IPS-18a (cell line): ENCODE measurements around the gene FBXL3.
"Not testable (repeated sequence)": the region's sequence is repeated elsewhere in the genome, so short reads cannot be mapped to it uniquely, and the experiment has no call there.

ENCODE experiments used
- H3K27ac ChIP-seq: one replicate; pipeline ENCODE4 v1.5.1; 2013; ENCODE audit warnings: low read length
- H3K27me3 ChIP-seq: one replicate; pipeline ENCODE4 v1.6.1; 2013; ENCODE audit warnings: mild to moderate bottlenecking, low read length; ENCODE audit not compliant: control insufficient read depth, insufficient read depth
- H3K36me3 ChIP-seq: one replicate; pipeline ENCODE4 v1.6.1; 2013; ENCODE audit warnings: low read depth, low read length; ENCODE audit not compliant: control insufficient read depth
- H3K4me1 ChIP-seq: one replicate; pipeline ENCODE4 v1.6.1; 2013; ENCODE audit warnings: low read depth, low read length; ENCODE audit not compliant: control insufficient read depth
- H3K4me3 ChIP-seq: one replicate; pipeline ENCODE4 v1.5.1; 2013; ENCODE audit warnings: low read length
- H3K9ac ChIP-seq: one replicate; pipeline ENCODE4 v1.6.1; 2013; ENCODE audit warnings: mild to moderate bottlenecking, low read length, moderate library complexity
- H3K9me3 ChIP-seq: one replicate; pipeline ENCODE4 v1.6.1; 2013; ENCODE audit warnings: low read depth, low read length; ENCODE audit not compliant: control insufficient read depth

Gene FBXL3

GRCh38 chr13:76976490-76976889 lies 50.5 kb downstream of the FBXL3 start:
- H3K27me3 ChIP-seq: no peaks in the 10 kb centered on the region
- H3K9me3 ChIP-seq: no peaks in the 10 kb centered on the region
- H3K36me3 ChIP-seq: no peaks in the 10 kb centered on the region
- H3K9ac ChIP-seq: no peak overlapping the region
- no peak overlapping the region for H3K4me3 ChIP-seq
- H3K27ac ChIP-seq: no peak overlapping the region
- H3K4me1 ChIP-seq: no peaks in the 10 kb centered on the region

DNA sequence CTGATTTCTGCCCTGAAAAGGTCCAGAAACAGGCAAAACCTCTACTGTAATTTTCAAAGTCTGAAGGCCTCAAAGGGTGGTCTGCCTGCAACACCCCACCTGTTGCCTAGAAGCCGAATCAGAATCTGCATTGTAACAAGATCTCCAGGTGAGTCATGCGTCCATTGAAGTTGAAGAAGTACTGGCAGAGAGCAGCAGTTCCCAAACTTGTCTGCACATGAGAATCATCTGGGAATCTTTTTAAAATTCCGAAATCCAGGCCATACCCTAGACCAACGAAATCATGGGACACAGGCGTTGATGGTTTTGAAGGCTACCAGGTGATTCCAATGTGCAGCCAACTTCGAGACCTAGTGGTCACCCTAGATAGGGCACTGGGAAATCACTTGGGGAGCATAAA lies 51.1 kb downstream of the FBXL3 start:
- Histone ChIP-seq H3K27ac (no peak overlapping the region), H3K9me3 (no peaks in the 10 kb centered on the region), H3K4me3 (no peak overlapping the region), H3K27me3 (no peaks in the 10 kb centered on the region), H3K36me3 (no peaks in the 10 kb centered on the region), H3K9ac (no peak overlapping the region), H3K4me1 (no peaks in the 10 kb centered on the region)

DNA sequence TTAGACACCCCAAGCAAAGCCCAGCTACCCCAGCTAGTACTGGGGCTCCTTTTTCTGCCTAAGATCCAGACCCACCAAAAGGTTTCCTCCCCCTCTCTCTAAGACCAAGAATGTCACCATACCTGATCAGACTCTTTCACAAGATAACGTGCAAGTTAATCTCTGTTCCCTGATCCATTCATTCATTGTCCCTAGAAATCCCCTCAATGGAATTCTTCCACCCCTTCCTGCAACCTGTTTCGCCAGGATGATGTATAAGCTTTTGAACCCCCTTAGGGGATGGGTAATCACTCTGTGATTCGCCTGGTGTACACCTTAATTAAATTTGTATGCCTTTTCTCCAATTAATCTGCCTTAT lies 52.4 kb downstream of the FBXL3 start:
- no peak overlapping the region for H3K27ac ChIP-seq
- H3K4me1 ChIP-seq: no peaks in the 10 kb centered on the region
- H3K4me3 ChIP-seq: no peak overlapping the region
- no peaks in the 10 kb centered on the region for H3K9me3 ChIP-seq
- H3K36me3 ChIP-seq: no peaks in the 10 kb centered on the region
- H3K27me3 ChIP-seq: no peaks in the 10 kb centered on the region
- H3K9ac ChIP-seq: no peak overlapping the region

DNA sequence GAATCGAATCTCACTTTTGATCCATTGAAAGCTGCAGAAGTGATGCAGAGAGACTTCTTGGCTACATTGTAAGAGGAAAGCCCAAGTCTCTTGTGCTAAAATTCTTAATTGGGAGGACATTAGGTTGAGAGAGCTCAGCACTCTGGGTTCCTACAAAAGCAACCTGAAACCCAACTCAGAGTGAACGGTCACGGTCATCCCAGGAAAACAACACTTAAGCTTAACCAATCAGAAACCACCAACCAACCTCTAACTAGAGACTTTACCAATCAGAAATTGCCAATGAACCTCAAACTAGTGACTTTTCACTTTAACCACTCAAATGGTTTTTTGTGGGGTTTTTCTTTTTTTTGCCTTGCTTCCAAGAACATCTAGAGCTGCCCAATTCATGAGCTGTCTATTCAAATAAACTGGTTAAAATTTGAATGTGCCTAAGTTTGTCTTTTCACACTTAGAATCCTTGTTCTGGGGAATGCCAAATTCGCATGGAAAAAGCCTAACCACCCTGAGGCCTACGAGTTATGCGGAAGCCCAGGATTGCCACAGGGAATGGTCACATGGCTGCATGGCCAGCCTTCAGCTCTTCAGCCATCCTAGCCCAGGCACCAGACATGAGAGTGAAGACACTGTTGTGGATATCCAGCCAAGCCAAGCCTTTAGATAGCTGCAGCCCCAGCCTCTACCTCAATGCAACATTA lies 52.9 kb downstream of the FBXL3 start:
- Histone ChIP-seq H3K4me3 (no peak overlapping the region), H3K9ac (no peak overlapping the region), H3K9me3 (no peaks in the 10 kb centered on the region), H3K27me3 (no peaks in the 10 kb centered on the region), H3K36me3 (no peaks in the 10 kb centered on the region), H3K27ac (no peak overlapping the region), H3K4me1 (no peaks in the 10 kb centered on the region)

GRCh38 chr13:76971851-76972829 lies 54.8 kb downstream of the FBXL3 start:
- no peak overlapping the region for H3K27ac ChIP-seq
- no peak overlapping the region for H3K4me3 ChIP-seq
- H3K9me3 ChIP-seq: no peaks in the 10 kb centered on the region
- no peaks in the 10 kb centered on the region for H3K27me3 ChIP-seq
- no peak overlapping the region for H3K9ac ChIP-seq
- no peaks in the 10 kb centered on the region for H3K36me3 ChIP-seq
- no peaks in the 10 kb centered on the region for H3K4me1 ChIP-seq

DNA sequence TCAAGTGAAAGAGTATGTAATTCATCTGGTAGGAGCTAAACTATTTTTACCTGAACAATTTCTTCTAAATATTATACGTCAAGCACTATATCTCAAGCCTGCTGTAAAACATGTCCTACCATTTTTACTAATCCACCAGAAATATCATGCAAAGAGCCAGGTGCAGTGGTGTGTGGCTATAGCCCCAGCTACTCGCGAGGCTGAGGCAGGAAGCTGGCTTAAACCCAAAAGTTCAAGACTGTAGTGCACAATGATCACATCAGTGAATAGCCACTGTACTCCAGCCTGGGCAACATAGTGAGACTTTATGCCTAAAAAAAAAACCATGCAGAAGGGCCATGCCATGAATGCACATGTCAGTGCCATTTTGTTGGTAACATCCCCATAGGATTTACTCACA lies 55.7 kb downstream of the FBXL3 start:
- Histone ChIP-seq H3K27me3 (no peaks in the 10 kb centered on the region), H3K27ac (no peak overlapping the region), H3K36me3 (no peaks in the 10 kb centered on the region), H3K4me3 (no peak overlapping the region), H3K9ac (no peak overlapping the region), H3K9me3 (no peaks in the 10 kb centered on the region), H3K4me1 (no peaks in the 10 kb centered on the region)

DNA sequence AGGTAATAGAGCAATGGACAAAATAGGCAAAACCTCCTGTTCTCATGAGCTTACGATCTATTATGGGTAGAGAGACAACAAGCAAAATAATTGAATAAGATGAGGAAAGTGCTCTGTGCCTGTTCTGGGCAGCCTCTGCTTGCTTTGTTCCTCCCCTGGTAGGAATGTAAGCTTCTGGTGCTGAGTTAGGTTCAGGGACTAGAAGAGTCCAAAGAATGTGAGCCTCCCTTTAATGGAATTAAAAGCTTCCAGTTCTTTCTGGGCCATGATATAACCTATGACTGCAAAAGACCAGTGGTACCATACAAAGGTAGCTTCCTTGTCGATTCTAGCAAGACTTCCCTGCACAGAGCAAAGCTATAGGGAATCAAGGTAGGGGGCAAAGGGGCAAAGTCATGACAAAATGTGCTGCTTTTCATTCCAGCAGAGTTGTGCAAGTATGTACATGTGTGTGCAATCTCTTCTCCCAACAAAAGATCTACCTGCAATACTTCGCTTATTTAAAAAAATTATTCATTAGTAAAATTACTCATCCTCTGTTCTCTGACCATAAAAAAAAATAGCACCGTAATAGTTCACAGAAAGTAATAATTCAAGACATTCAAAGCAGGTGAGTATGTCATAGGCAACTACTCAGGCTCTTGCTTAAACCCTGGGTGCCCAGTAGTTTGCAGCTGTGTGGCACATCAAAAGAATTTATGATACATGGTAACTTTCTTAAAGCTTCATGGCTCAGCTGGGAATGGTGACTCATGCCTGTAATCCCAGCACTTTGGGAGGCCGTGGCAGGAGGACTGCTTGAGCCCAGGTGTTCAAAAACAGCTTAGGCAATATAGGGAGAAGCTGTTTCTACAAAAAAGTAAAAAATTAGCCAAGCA lies 57.2 kb downstream of the FBXL3 start:
- Histone ChIP-seq H3K27me3 (no peaks in the 10 kb centered on the region), H3K36me3 (no peaks in the 10 kb centered on the region), H3K9ac (no peak overlapping the region), H3K27ac (no peak overlapping the region), H3K4me1 (no peaks in the 10 kb centered on the region), H3K9me3 (no peaks in the 10 kb centered on the region), H3K4me3 (no peak overlapping the region)

DNA sequence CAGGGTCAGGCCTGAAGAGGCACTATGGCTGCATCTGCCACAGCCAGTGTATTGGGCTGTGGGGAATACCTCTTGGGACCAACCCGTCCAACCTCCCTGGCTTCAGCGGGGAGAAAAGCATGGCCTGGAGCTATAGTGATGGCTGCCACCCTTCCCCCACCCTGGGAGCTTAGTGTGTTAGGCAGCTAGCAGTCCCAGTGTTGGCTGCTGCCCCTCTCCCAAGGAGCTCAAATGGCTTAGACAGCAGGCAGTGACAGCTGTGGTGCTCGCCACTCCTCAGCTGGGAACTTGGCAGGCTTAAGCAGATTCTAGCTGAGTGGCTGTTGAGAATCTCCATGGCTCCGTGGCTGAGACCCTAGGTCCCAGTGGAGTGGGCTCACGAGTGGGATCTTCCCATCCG lies 58.9 kb downstream of the FBXL3 start:
- no peaks in the 10 kb centered on the region for H3K36me3 ChIP-seq
- H3K4me1 ChIP-seq: no peaks in the 10 kb centered on the region
- no peak overlapping the region for H3K9ac ChIP-seq
- no peaks in the 10 kb centered on the region for H3K9me3 ChIP-seq
- no peak overlapping the region for H3K27ac ChIP-seq
- H3K4me3 ChIP-seq: no peak overlapping the region
- no peaks in the 10 kb centered on the region for H3K27me3 ChIP-seq

DNA sequence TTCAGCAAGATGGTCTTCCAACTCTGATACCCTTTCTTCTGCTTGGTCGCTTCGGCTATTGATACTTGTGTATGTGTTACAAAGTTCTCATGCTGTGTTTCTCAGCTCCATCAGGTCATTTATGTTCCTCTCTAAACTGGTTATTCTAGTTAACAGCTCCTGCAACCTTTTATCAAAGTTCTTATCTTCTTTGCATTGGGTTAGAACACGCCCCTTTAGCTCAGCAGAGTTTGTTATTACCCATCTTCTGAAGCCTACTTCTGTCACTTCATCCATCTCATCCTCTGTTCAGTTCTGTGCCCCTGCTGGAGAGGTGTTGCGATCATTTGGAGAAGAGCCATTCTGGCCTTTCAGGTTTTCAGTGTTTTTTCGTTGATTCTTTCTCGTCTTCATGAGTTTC lies 59.9 kb downstream of the FBXL3 start:
- H3K9me3 ChIP-seq: no peaks in the 10 kb centered on the region
- no peak overlapping the region for H3K4me3 ChIP-seq
- H3K9ac ChIP-seq: no peak overlapping the region
- H3K27me3 ChIP-seq: no peaks in the 10 kb centered on the region
- no peak overlapping the region for H3K27ac ChIP-seq
- no peaks in the 10 kb centered on the region for H3K4me1 ChIP-seq
- no peaks in the 10 kb centered on the region for H3K36me3 ChIP-seq

DNA sequence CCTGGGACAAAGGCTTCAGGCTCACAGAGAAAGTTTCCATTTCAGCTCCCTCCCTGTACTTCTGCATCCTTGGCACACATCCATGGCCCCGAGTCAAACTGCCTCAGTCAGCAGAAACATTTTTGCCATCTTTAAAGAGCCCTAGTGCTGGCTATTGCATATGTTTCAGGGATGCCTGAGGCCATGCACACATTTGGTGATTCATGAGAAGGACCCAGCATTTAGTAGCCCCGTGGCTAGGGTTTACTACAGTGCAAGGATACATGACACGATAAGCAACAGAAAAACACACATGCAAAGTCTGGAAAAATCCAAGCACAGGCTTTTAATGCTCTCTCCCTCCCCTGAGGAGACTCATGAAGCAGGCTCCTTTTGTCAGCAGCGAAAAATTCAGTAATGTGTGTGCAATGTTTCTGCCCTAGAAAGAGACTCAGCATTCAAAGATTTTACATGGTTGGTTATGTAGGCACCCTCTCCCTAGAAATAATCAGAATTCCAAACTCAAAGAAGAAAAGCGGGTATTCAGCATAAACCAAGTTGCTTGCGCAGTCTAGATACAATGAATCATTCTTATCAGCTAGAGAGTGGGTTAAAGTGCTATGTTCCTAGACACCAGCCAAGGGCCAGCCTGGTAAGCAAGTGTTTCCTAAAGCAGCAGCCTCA lies 61.1 kb downstream of the FBXL3 start:
- peaks cover 4% of the 10 kb centered on the region for H3K9me3 ChIP-seq
- H3K27ac ChIP-seq: no peak overlapping the region
- no peak overlapping the region for H3K4me3 ChIP-seq
- no peaks in the 10 kb centered on the region for H3K4me1 ChIP-seq
- H3K36me3 ChIP-seq: no peaks in the 10 kb centered on the region
- no peak overlapping the region for H3K9ac ChIP-seq
- H3K27me3 ChIP-seq: no peaks in the 10 kb centered on the region

- not testable (repeated sequence) for H3K9me3 ChIP-seq, H3K9ac ChIP-seq, H3K27me3 ChIP-seq, H3K4me3 ChIP-seq, H3K4me1 ChIP-seq, H3K36me3 ChIP-seq, H3K27ac ChIP-seq
Measured at GRCh38 chr13:76959734-76960133, 67.2 kb downstream of the FBXL3 start.
